GM23338 (cell line): ENCODE results near the gene PRR4. TPM values are rescaled to one million over a fixed set of nuclear protein-coding genes. Genes with fewer than 3 reads are reported as not detected.

Source experiments
- ATAC-seq: fragments of 200-7000 bp; cut with Tn5 transposase; 3 replicates; pipeline ENCODE4 v1.9.1; 2020
- DNase-seq: peaks from one replicate; pipeline ENCODE4 v3.0.0-alpha.2; 2015; ENCODE audit warnings: low spot score
- H2AFZ ChIP-seq: fragments of 200-600 bp; sonication (generic); 2 replicates; pipeline ENCODE4 v1.8.0; 2016; ENCODE audit warnings: antibody characterized with exemption, mild to moderate bottlenecking, moderate library complexity
- H3F3A ChIP-seq: fragments of 200-600 bp; sonication (generic); replicated peaks from 2 replicates; pipeline ENCODE4 v1.8.0; 2017; ENCODE audit warnings: antibody characterized with exemption, mixed run types, low read depth
- H3K27ac ChIP-seq: fragments of 200-600 bp; sonication (generic); 2 replicates; pipeline ENCODE4 v1.6.1; 2016; ENCODE audit warnings: low read depth
- H3K27me3 ChIP-seq: fragments of 200-600 bp; sonication (generic); 2 replicates; pipeline ENCODE4 v1.8.0; 2016; ENCODE audit warnings: mild to moderate bottlenecking, mixed run types, moderate library complexity; ENCODE audit not compliant: insufficient read depth
- H3K36me3 ChIP-seq: fragments of 200-600 bp; sonication (generic); 2 replicates; pipeline ENCODE4 v1.8.0; 2016; ENCODE audit warnings: mild to moderate bottlenecking; ENCODE audit not compliant: insufficient read depth
- H3K4me1 ChIP-seq: fragments of 200-600 bp; sonication (generic); 2 replicates; pipeline ENCODE4 v1.8.0; 2016; ENCODE audit warnings: mild to moderate bottlenecking, moderate library complexity; ENCODE audit not compliant: insufficient read depth
- H3K4me2 ChIP-seq: fragments of 200-600 bp; sonication (generic); 2 replicates; pipeline ENCODE4 v1.7.1; 2017; ENCODE audit warnings: mixed run types
- H3K4me3 ChIP-seq: fragments of 200-600 bp; sonication (generic); 2 replicates; pipeline ENCODE4 v1.6.1; 2016; ENCODE audit warnings: mixed run types
- H3K79me2 ChIP-seq: fragments of 200-600 bp; sonication (generic); replicated peaks from 2 replicates; pipeline ENCODE4 v1.8.0; 2017; ENCODE audit warnings: mild to moderate bottlenecking; ENCODE audit not compliant: insufficient read depth
- H3K9me2 ChIP-seq: fragments of 200-600 bp; sonication (generic); 2 replicates; pipeline ENCODE4 v1.8.0; 2017; ENCODE audit not compliant: insufficient read depth
- H4K20me1 ChIP-seq: fragments of 200-600 bp; sonication (generic); replicated peaks from 2 replicates; pipeline ENCODE4 v1.8.0; 2017; ENCODE audit warnings: mild to moderate bottlenecking; ENCODE audit not compliant: insufficient read depth
- H3K27ac Mint-ChIP-seq: 2 replicates; pipeline ENCODE4 v1.8.0; 2020; ENCODE audit warnings: inconsistent platforms, mild to moderate bottlenecking, moderate library complexity, mixed read lengths
- H3K27me3 Mint-ChIP-seq: 3 replicates; pipeline ENCODE4 v1.8.0; 2022; ENCODE audit warnings: low read depth, mild to moderate bottlenecking, moderate library complexity, mixed read lengths, inconsistent platforms; ENCODE audit not compliant: insufficient read depth, poor library complexity
- H3K36me3 Mint-ChIP-seq: 3 replicates; pipeline ENCODE4 v1.8.0; 2021; ENCODE audit warnings: low read depth, mild to moderate bottlenecking, inconsistent platforms, moderate library complexity, mixed read lengths
- H3K4me1 Mint-ChIP-seq: 3 replicates; pipeline ENCODE4 v1.8.0; 2020; ENCODE audit warnings: mild to moderate bottlenecking, inconsistent platforms, mixed read lengths
- H3K4me3 Mint-ChIP-seq: 3 replicates; pipeline ENCODE4 v1.8.0; 2021; ENCODE audit warnings: moderate library complexity, mild to moderate bottlenecking, inconsistent platforms, mixed read lengths
- H3K9me3 Mint-ChIP-seq: 3 replicates; pipeline ENCODE4 v1.8.0; 2020; ENCODE audit warnings: moderate library complexity, mild to moderate bottlenecking, inconsistent platforms, mixed read lengths
- CTCF ChIP-seq, 2 experiments: fragments of 200-600 bp in 1 of 2; sonication (generic) in 1 of 2; conservative IDR thresholded peaks; 2 replicates each; pipeline versions ENCODE4 v1.5.1 to v1.6.1; 2016 to 2017; ENCODE audit warnings: antibody characterized with exemption in 2 of 2, low read depth in 2 of 2, mild to moderate bottlenecking in 2 of 2, moderate library complexity in 1 of 2
- ETS1 ChIP-seq: IDR thresholded peaks from 2 replicates; pipeline ENCODE4 v1.6.1; 2016; ENCODE audit warnings: antibody characterized with exemption
- EZH2 ChIP-seq: fragments of 200-600 bp; sonication (generic); IDR thresholded peaks from one replicate; pipeline ENCODE4 v1.8.0; 2017; ENCODE audit warnings: antibody characterized with exemption, mild to moderate bottlenecking, low read depth; ENCODE audit not compliant: unreplicated experiment
- EZH2phosphoT487 ChIP-seq: fragments of 200-600 bp; sonication (generic); IDR thresholded peaks from one replicate; pipeline ENCODE4 v1.8.1; 2018; ENCODE audit warnings: antibody characterized with exemption; ENCODE audit not compliant: unreplicated experiment
- JUNB ChIP-seq: IDR thresholded peaks from one replicate; pipeline ENCODE4 v1.6.1; 2016; ENCODE audit warnings: antibody characterized with exemption; ENCODE audit not compliant: unreplicated experiment
- NANOG ChIP-seq: IDR thresholded peaks from 2 replicates; pipeline ENCODE4 v1.6.1; 2016; ENCODE audit warnings: antibody characterized with exemption, borderline replicate concordance
- POLR2AphosphoS5 ChIP-seq: IDR thresholded peaks from 2 replicates; pipeline ENCODE4 v1.6.1; 2016; ENCODE audit warnings: antibody characterized with exemption, low read depth
- STAT1 ChIP-seq: IDR thresholded peaks from one replicate; pipeline ENCODE4 v1.6.1; 2016; ENCODE audit warnings: antibody characterized with exemption; ENCODE audit not compliant: unreplicated experiment
- ZNF114 ChIP-seq: fragments of 250-450 bp; sonication (Bioruptor Pico); IDR thresholded peaks from 2 replicates; pipeline ENCODE4 v1.5.0; 2020; ENCODE audit warnings: mild to moderate bottlenecking, moderate library complexity
- ZNF331 ChIP-seq: fragments of 250-450 bp; sonication (Bioruptor Pico); IDR thresholded peaks from 2 replicates; pipeline ENCODE4 v1.5.0; 2020; ENCODE audit warnings: low read depth, mild to moderate bottlenecking, moderate library complexity
- polyA plus RNA-seq: library from polyadenylated mRNA; unstranded; fragments of >200 nt; fragmentation: Nextera tagmentation; extraction: Ambion mirVana; gene quantifications from 2 replicates; pipeline ENCODE4 v1.2.1, GENCODE V29; 2016
- total RNA-seq: library from RNA; depleted of rRNA; stranded (reverse); fragments of >200 nt; shearing (Covaris generic); gene quantifications from 2 replicates; pipeline ENCODE4 v1.2.3, GENCODE V29; 2014
- TF ChIP-seq, protein P1 (sequence below): fragments of 250-450 bp; sonication (Bioruptor Pico); IDR thresholded peaks from 2 replicates; pipeline ENCODE4 v1.5.0; 2020; ENCODE audit warnings: mild to moderate bottlenecking, moderate library complexity

Gene PRR4
- total and polyA plus RNA-seq, 2 experiments from 2014 or later = 2.1 to 7.9 TPM

DNA sequence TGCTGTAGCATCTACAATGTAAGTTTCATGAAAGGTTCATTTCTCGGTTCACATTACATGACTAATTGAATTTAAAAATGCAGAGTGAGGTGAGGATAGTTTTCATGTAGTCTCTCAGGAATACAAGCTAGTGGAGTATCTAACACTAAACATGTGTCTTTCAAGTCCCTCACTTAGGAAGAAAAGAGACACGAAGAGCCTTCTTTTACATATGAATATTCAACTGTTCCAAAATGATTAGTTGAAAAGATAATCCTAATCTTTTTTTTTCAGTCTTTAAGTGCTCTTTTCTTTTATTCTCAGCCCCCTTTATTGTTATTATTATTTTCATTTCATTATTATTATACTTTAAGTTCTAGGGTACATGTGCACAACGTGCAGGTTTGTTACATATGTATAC is 10.8 kb downstream of the PRR4 start (continued):
- TF ChIP-seq ETS1 (no peak), EZH2phosphoT487 (no peak), POLR2AphosphoS5 (no peak), ZNF331 (CRISPR knock-in tag) (no peak), ZNF114 (no peak), STAT1 (no peak), CTCF (conservative IDR thresholded peaks at IDR 0.05; ENCODE audit: low read depth in 2 of 2) (no peak), NANOG (no peak)

DNA sequence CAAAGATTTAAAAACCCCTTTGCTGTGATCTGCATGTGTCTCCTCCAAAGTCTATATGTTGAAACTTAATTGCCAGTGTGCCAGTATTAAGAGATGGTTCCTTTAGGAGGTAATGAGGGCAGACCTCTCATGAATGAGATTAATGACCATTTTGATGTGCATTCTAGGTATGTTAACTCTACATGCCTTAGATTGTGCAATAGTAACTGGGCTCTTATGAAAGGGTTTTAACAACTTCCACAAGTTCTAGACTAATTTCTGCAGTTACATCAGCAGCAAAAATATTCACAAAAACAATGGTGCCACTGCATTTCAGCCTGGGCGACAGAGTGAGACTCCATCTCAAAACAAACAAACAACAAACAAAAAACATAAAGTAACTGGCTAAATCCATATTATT is 19.3 kb downstream of the PRR4 start:
- DNase-seq = no peak
- TF ChIP-seq ETS1 (no peak), EZH2 (no peak), POLR2AphosphoS5 (no peak), STAT1 (no peak), JUNB (no peak)
- TF ChIP-seq, protein P1, sequence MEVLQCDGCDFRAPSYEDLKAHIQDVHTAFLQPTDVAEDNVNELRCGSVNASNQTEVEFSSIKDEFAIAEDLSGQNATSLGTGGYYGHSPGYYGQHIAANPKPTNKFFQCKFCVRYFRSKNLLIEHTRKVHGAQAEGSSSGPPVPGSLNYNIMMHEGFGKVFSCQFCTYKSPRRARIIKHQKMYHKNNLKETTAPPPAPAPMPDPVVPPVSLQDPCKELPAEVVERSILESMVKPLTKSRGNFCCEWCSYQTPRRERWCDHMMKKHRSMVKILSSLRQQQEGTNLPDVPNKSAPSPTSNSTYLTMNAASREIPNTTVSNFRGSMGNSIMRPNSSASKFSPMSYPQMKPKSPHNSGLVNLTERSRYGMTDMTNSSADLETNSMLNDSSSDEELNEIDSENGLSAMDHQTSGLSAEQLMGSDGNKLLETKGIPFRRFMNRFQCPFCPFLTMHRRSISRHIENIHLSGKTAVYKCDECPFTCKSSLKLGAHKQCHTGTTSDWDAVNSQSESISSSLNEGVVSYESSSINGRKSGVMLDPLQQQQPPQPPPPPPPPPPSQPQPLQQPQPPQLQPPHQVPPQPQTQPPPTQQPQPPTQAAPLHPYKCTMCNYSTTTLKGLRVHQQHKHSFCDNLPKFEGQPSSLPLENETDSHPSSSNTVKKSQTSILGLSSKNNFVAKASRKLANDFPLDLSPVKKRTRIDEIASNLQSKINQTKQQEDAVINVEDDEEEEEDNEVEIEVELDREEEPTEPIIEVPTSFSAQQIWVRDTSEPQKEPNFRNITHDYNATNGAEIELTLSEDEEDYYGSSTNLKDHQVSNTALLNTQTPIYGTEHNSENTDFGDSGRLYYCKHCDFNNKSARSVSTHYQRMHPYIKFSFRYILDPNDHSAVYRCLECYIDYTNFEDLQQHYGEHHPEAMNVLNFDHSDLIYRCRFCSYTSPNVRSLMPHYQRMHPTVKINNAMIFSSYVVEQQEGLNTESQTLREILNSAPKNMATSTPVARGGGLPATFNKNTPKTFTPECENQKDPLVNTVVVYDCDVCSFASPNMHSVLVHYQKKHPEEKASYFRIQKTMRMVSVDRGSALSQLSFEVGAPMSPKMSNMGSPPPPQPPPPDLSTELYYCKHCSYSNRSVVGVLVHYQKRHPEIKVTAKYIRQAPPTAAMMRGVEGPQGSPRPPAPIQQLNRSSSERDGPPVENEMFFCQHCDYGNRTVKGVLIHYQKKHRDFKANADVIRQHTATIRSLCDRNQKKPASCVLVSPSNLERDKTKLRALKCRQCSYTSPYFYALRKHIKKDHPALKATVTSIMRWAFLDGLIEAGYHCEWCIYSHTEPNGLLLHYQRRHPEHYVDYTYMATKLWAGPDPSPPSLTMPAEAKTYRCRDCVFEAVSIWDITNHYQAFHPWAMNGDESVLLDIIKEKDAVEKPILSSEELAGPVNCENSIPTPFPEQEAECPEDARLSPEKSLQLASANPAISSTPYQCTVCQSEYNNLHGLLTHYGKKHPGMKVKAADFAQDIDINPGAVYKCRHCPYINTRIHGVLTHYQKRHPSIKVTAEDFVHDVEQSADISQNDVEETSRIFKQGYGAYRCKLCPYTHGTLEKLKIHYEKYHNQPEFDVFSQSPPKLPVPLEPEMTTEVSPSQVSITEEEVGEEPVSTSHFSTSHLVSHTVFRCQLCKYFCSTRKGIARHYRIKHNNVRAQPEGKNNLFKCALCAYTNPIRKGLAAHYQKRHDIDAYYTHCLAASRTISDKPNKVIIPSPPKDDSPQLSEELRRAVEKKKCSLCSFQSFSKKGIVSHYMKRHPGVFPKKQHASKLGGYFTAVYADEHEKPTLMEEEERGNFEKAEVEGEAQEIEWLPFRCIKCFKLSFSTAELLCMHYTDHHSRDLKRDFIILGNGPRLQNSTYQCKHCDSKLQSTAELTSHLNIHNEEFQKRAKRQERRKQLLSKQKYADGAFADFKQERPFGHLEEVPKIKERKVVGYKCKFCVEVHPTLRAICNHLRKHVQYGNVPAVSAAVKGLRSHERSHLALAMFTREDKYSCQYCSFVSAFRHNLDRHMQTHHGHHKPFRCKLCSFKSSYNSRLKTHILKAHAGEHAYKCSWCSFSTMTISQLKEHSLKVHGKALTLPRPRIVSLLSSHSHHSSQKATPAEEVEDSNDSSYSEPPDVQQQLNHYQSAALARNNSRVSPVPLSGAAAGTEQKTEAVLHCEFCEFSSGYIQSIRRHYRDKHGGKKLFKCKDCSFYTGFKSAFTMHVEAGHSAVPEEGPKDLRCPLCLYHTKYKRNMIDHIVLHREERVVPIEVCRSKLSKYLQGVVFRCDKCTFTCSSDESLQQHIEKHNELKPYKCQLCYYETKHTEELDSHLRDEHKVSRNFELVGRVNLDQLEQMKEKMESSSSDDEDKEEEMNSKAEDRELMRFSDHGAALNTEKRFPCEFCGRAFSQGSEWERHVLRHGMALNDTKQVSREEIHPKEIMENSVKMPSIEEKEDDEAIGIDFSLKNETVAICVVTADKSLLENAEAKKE = no peak

More for the DNA sequence above, 19.3 kb downstream of the PRR4 start:
- H3K27ac ChIP-seq = no peak overlapping the region
- no peaks in the 10 kb centered on the region for H3K27me3 ChIP-seq
- no peak overlapping the region for H2AFZ ChIP-seq
- no peaks in the 10 kb centered on the region for H3K36me3 ChIP-seq
- H3K79me2 ChIP-seq = no peaks in the 10 kb centered on the region
- Mint-ChIP-seq H3K36me3 (no peaks in the 10 kb centered on the region), H3K9me3 (no peaks in the 10 kb centered on the region), H3K4me1 (no peaks in the 10 kb centered on the region), H3K27me3 (no peaks in the 10 kb centered on the region), H3K27ac (no peak overlapping the region), H3K4me3 (no peak overlapping the region)
- no peaks in the 10 kb centered on the region for H3F3A ChIP-seq
- no peaks in the 10 kb centered on the region for H4K20me1 ChIP-seq
- H3K4me3 ChIP-seq = no peak overlapping the region
- no peaks in the 10 kb centered on the region for H3K9me2 ChIP-seq
- ATAC-seq = no peak
- H3K4me1 ChIP-seq = no peaks in the 10 kb centered on the region
- no peak overlapping the region for H3K4me2 ChIP-seq
